GM19397 (cell line): ENCODE results near the gene TMEM63C.

Source experiments
- ATAC-seq: cut with Tn5 transposase; IDR thresholded peaks from one replicate; pipeline ENCODE4 v1.9.1; 2021; ENCODE audit warnings: mild to moderate bottlenecking, moderate library complexity; ENCODE audit not compliant: unreplicated experiment

TMEM63C gene

GRCh38 chr14:77249286-77249685 is 67.7 kb downstream of the TMEM63C start:
- no peak for ATAC-seq

- no peak for ATAC-seq
Measured at GRCh38 chr14:77250927-77251326, 69.3 kb downstream of the TMEM63C start.

DNA sequence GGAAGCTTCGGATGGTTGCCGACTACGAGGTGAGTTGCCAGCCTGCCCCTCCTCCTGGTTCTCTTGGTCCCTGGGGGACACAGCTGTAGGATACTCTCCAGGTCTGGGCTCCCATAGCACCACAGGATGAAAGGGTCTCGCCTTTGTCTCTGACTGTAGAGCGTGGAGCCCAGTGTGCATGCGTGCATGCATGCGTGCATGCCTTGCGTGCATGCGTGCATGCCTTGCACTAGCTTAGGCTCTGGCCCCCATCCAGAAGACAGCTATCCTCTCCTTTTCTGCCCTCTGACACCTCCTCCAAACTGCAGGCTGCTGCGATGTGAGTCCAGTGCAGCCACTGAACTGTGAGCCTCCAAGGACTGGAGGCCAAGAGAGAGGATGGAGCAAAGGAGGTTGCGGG is 70.3 kb downstream of the TMEM63C start:
- no peak for ATAC-seq

GRCh38 chr14:77253333-77254190 is 72.0 kb downstream of the TMEM63C start:
- ATAC-seq: no peak

GRCh38 chr14:77256694-77257093 is 75.1 kb downstream of the TMEM63C start:
- ATAC-seq: no peak

DNA sequence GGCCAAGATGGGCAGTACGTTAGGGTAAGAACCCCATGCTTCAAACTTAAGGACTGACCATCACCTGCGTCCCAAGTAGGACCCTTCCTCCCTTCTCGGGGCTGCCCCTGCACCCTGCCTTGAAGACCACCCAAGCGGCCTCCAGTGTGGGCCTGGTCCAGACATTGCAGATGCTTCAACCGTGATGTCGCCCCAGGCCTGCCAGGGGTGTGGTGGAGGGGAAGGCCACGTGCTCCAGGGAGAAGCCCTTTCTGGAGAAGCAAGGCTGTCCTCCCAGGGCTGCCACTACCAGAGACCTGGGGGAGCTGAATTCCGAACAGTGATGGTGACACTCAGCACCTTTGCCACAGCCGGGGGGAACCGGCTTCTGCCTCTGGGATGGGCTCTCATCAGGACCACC is 76.1 kb downstream of the TMEM63C start:
- ATAC-seq: no peak

DNA sequence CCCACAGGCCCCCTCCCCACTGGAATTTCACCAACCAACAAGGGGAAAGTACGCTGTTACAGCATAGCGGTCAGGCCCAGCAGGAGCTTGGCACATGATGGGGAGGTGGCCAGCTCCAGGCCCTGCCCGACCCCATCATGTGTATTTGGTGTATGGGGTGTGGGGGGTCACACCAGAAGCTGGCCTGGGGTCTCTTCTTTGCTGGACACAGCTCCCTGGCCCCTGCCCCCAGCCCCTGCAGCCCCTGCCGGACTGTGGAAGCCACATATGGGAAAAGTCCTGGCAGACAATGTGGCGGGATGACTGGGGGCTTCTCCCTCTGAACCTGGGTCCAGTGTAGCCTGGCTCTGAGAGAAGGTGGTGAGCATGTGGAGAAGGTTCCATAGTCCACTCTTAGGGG is 77.0 kb downstream of the TMEM63C start:
- no peak for ATAC-seq

GRCh38 chr14:77259025-77259715 is 77.6 kb downstream of the TMEM63C start:
- ATAC-seq: no peak

GRCh38 chr14:77260199-77260598 is 78.6 kb downstream of the TMEM63C start:
- ATAC-seq: no peak

- ATAC-seq: no peak
Measured at GRCh38 chr14:77260631-77261030, 79.0 kb downstream of the TMEM63C start.

DNA sequence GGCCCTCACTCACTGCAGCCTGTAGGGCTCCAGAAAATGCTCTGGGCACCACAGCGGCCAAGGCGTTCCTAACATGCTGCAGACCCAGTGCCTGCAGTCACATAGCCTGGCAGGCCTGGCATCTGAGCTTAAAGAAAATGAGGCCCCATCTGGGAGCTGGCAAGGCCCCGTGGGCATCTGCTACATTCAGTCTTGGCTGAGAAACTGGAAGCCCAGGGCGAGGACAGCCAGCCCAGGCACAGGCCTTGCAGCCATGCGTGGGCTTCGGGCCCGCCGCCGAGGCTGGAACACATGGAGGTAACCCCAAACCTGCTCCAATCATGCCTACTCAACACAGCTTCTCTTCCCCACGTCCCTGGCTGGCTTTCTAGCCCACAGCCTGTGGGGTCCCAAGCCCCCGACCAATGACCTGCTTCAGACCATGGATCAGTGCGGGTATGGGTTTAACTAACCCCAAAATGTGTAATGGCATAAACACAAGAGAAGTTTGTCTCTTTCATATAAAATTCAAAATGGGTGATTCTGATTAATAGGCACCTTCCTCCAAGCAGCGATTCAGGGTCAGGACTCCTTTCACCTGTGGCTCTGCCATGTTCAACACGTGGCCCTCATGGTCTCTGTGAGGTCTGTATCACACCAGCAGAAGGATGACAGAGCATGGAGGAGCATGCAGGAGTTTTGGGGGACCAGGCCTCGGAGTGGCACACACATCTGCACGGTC is 83.0 kb downstream of the TMEM63C start:
- ATAC-seq: no peak

DNA sequence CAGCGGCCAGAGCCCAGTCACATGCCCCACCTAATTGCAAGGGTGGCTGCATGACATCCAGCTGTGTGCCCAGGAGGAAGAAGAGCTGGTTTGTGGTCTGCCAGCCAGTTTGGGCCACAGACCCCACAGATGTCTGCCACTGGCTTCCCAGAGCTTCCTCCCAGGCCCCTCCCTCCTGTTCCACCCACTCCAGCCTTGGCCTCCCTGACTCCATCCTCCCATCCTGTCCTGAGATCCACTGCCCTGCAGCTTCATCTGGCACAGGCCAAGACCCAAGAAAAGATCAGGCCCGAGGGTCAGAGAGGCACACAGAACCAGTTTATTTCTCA is 83.6 kb downstream of the TMEM63C start:
- ATAC-seq: no peak

DNA sequence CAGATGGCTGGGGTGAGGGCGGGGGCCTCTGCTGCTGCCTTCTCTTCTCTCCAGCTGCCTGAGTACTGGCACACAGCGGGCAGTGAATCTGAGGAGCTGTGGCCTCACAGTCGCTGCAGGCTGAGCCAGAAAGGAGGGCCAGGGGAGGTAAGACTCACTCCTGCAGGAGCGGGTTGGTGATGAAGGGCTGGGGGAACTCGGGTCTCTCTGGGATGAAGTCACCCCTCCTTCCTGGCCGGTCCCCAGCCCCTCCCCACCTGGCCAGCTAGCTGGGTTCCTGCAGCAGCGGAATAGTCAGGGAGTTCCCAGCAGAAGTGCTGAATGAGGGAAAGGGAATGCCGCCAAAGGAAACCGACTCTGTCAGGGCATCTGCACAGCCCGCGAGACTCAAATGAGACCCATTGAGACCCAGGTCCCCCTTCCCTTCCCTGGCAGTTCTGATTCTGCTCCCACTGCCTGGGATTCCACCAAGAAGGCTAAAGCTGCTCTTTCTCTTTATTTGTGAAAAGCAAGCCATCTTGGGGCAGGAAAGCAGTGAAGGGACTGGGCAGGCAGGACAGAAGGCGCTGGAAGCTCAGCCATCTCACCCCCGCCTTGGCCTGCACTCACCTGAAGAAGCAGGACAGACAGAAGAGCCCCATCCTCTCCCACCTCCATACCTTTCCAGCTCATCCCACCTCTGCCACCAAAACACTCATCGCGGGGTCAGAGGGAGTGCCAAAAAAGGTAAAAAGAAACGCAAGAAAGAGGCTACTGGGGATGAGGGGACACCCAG is 84.2 kb downstream of the TMEM63C start:
- no peak for ATAC-seq

DNA sequence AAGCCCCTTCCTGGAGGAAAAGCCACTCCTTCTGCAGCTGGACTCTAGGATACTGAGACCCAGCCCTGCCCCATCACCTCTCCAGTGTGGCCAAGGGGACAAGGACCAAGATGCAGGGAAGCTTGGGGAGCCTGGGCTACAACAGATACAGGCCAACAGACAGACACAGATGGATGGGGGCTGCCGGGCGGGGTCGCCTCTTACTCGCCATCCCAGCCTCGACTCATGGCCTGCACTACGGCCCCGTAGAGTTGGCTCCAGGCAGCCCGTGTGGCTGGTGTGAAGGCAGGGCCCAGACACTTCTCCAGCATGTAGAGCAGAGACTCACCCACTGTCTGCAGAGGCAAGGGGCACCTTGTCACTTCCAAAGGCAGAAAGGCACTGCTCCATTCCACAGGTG is 84.7 kb downstream of the TMEM63C start:
- ATAC-seq: no peak

- no peak for ATAC-seq
Measured at GRCh38 chr14:77267937-77268699, 86.5 kb downstream of the TMEM63C start.

DNA sequence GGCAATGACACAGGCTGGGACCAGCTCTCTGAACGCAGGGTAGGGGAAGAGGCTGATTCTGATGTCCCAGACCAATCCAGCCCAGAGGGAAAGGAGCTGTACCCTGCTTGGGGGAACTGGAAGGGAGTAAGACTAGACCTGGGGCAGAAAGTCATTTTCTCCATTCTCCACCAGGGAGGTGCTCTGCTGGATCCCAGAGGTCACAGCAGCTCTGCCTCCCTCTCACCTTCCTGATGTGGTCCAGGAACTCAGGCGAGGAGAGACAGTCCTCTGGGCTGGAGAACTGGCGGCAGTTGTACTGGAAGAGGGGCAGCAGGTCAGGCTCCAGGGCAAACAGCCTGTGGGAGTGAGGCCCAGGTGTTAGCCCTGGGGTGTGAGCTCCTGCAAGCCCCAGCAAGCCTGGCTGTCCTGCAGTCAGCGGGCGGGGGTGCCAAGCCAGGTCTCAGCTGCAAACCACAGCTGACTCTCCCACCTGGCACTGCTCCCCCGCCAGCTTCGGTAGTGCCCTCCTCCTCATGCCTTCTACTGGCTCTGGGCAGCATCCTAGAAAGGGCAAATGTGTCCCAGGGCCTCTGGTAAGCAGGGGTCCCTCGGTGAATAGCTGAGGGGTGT is 87.5 kb downstream of the TMEM63C start:
- no peak for ATAC-seq

GRCh38 chr14:77270361-77271112 is 88.9 kb downstream of the TMEM63C start:
- no peak for ATAC-seq

GRCh38 chr14:77271113-77271710 is 89.6 kb downstream of the TMEM63C start, which contains the start of gene NGB:
NGB (minus strand) TSS chr14:77271206; CDS start chr14:77270937, 269 bp downstream.
- ATAC-seq: no peak

- no peak for ATAC-seq
Measured at GRCh38 chr14:77272261-77272660, 90.7 kb downstream of the TMEM63C start.
